ENCODE measurements around the gene MRGPRD. TPM values are rescaled to one million over a fixed set of nuclear protein-coding genes. Genes with fewer than 3 reads are reported as not detected.

The MRGPRD gene
- total and polyA plus RNA-seq, 2 donors (not counting 1 experiment from before 2014, with no cell fraction given) = not detected

DNA sequence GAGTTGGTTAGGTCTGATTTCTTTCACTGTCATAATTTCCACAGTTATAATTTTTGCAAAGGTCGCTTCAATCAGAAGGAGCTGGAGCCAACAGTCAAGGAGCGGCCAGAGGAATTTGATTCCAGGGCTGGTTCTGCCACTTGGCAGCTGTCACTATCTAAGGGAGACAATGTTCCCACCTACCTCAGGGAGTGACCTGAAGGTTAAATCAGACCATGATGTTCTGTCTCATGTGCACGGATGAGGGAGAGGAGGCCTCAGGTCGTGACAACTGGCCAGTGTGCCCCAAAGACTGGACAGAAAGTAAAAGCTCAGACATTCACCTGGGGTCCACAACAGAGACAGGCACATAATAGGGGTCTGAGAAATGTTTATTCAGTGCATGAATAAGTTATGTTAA is 7.6 kb downstream of the MRGPRD start:
- no peaks in the 10 kb centered on the region for H3K79me2 ChIP-seq (ENCODE audit: control insufficient read depth, insufficient read depth, low read length)
- no peak overlapping the region for H3K4me3 ChIP-seq (ENCODE audit: control extremely low read depth in 1 of 5, extremely low read depth in 1 of 5, insufficient read depth in 1 of 5, low read depth in 2 of 5, low read length in 4 of 5)
- no peak for DNase-seq
- Mint-ChIP-seq H3K4me3 (no peak overlapping the region), H3K9me3 (ENCODE audit: insufficient read depth) (no peaks in the 10 kb centered on the region), H3K27me3 (peaks cover 14% of the 10 kb centered on the region), H3K27ac (no peak overlapping the region), H3K4me1 (no peaks in the 10 kb centered on the region)
- CTCF ChIA-PET = no interaction called here
- peaks cover 0 to 13% (median 0%) of the 10 kb centered on the region in 3 donors for H3K9me3 ChIP-seq (ENCODE audit: control extremely low read depth in 1 of 3, control insufficient read depth in 2 of 3, insufficient read depth in 1 of 3, low read length in 2 of 3)
- H3K9ac ChIP-seq (ENCODE audit: low read length) = no peak overlapping the region
- intact Hi-C loops (cut with micrococcal nuclease) = no loop called here
- ATAC-seq (ENCODE audit: low read depth) = no peak
- H2AFZ ChIP-seq (ENCODE audit: insufficient read depth, low read depth, low read length, poor library complexity, severe bottlenecking) = no peak overlapping the region
- no peak for TF ChIP-seq EZH2 (IDR thresholded peaks at IDR 0.05; ENCODE audit: borderline replicate concordance, insufficient read depth, low read depth, low read length, poor library complexity, severe bottlenecking)
- TF ChIP-seq, protein P1, sequence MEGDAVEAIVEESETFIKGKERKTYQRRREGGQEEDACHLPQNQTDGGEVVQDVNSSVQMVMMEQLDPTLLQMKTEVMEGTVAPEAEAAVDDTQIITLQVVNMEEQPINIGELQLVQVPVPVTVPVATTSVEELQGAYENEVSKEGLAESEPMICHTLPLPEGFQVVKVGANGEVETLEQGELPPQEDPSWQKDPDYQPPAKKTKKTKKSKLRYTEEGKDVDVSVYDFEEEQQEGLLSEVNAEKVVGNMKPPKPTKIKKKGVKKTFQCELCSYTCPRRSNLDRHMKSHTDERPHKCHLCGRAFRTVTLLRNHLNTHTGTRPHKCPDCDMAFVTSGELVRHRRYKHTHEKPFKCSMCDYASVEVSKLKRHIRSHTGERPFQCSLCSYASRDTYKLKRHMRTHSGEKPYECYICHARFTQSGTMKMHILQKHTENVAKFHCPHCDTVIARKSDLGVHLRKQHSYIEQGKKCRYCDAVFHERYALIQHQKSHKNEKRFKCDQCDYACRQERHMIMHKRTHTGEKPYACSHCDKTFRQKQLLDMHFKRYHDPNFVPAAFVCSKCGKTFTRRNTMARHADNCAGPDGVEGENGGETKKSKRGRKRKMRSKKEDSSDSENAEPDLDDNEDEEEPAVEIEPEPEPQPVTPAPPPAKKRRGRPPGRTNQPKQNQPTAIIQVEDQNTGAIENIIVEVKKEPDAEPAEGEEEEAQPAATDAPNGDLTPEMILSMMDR (IDR thresholded peaks at IDR 0.05) = no peak
- H3K27me3 ChIP-seq (replicated peaks in 1 of 4; ENCODE audit: control extremely low read depth in 1 of 4, control insufficient read depth in 3 of 4, insufficient read depth in 4 of 4, low read length in 3 of 4) = peaks cover 0 to 3% (median 2%) of the 10 kb centered on the region in 4 experiments
- POLR2A ChIA-PET = no interaction called here
- H3K4me1 ChIP-seq (ENCODE audit: control insufficient read depth in 2 of 2, insufficient read depth in 2 of 2, low read length in 2 of 2) = no peaks in the 10 kb centered on the region
- no peak overlapping the region for H3K4me2 ChIP-seq (replicated peaks; ENCODE audit: low read depth, low read length, poor library complexity, severe bottlenecking)
- H4K20me1 ChIP-seq (ENCODE audit: control insufficient read depth, insufficient read depth, low read length, poor library complexity, severe bottlenecking) = no peaks in the 10 kb centered on the region
- no peak overlapping the region for H3K27ac ChIP-seq (ENCODE audit: low read length in 2 of 2)
- no peaks in the 10 kb centered on the region for H3K36me3 ChIP-seq (replicated peaks in 1 of 2; ENCODE audit: control extremely low read depth in 1 of 2, control insufficient read depth in 1 of 2, extremely low read depth in 1 of 2, insufficient read depth in 2 of 2, low read length in 1 of 2)
- 63% methylated on average over 2 of the region's 4 CpGs for WGBS (ENCODE audit: insufficient coverage)

DNA sequence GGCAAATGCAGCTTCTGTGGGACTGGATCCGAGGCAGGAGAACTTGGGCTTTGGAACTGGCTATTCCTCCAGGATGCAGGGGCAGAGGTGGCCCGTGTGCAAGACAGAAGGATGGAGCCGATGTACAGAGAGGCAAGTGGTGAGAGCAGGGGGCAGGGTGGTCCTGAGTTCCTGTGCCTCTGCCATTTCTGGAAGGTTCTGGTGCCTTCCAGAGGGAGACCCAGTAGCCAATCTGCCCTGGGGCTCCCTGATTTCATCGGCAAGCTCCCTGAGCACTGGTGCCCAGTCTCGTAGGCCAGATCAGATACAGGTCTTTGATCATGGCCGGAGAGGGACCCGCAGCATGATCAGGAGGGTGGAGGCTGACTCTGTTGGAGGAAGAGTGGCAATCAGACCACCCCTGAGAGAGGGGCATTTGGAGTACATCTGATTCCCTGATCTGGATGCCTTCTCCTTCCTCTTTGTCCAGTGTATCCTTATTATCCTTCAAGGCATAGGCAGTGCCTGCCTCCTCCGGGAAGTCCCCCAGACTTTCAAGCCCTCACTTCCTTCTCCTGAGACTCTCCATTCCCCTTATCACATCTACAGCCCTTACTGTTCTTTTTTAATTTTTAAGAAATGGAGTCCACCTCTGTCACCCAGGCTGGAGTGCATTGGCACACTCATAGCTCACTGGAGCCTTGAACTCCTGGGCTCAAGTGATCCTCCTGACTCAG is 9.7 kb downstream of the MRGPRD start:
- Histone ChIP-seq H3K4me3 (ENCODE audit: control extremely low read depth in 1 of 5, extremely low read depth in 1 of 5, insufficient read depth in 1 of 5, low read depth in 2 of 5, low read length in 4 of 5) (no peak overlapping the region), H4K20me1 (ENCODE audit: control insufficient read depth, insufficient read depth, low read length, poor library complexity, severe bottlenecking) (no peaks in the 10 kb centered on the region), H2AFZ (ENCODE audit: insufficient read depth, low read depth, low read length, poor library complexity, severe bottlenecking) (no peak overlapping the region), H3K27me3 (replicated peaks in 1 of 4; ENCODE audit: control extremely low read depth in 1 of 4, control insufficient read depth in 3 of 4, insufficient read depth in 4 of 4, low read length in 3 of 4) (peaks cover 0 to 6% (median 3%) of the 10 kb centered on the region in 4 experiments), H3K79me2 (ENCODE audit: control insufficient read depth, insufficient read depth, low read length) (no peaks in the 10 kb centered on the region), H3K9me3 (ENCODE audit: control extremely low read depth in 1 of 3, control insufficient read depth in 2 of 3, insufficient read depth in 1 of 3, low read length in 2 of 3) (peaks cover 0 to 13% (median 0%) of the 10 kb centered on the region in 3 donors), H3K4me1 (ENCODE audit: control insufficient read depth in 2 of 2, insufficient read depth in 2 of 2, low read length in 2 of 2) (no peaks in the 10 kb centered on the region), H3K4me2 (replicated peaks; ENCODE audit: low read depth, low read length, poor library complexity, severe bottlenecking) (no peak overlapping the region), H3K27ac (ENCODE audit: low read length in 2 of 2) (no peak overlapping the region), H3K36me3 (replicated peaks in 1 of 2; ENCODE audit: control extremely low read depth in 1 of 2, control insufficient read depth in 1 of 2, extremely low read depth in 1 of 2, insufficient read depth in 2 of 2, low read length in 1 of 2) (no peaks in the 10 kb centered on the region), H3K9ac (ENCODE audit: low read length) (no peak overlapping the region)
- ATAC-seq (ENCODE audit: low read depth) (no peak), DNase-seq (no peak)
- POLR2A ChIA-PET = no interaction called here
- H3K27me3 Mint-ChIP-seq = peaks cover 10% of the 10 kb centered on the region
- no peaks in the 10 kb centered on the region for H3K4me1 Mint-ChIP-seq
- intact Hi-C loops (cut with micrococcal nuclease) = no loop called here
- CTCF ChIA-PET = no interaction called here
- no peak overlapping the region for H3K27ac Mint-ChIP-seq
- no peaks in the 10 kb centered on the region for H3K9me3 Mint-ChIP-seq (ENCODE audit: insufficient read depth)
- no peak overlapping the region for H3K4me3 Mint-ChIP-seq
- 82% methylated on average over 8 of the region's 8 CpGs for WGBS (ENCODE audit: insufficient coverage)
- TF ChIP-seq, protein P1 (IDR thresholded peaks at IDR 0.05) = no peak
- no peak for TF ChIP-seq EZH2 (IDR thresholded peaks at IDR 0.05; ENCODE audit: borderline replicate concordance, insufficient read depth, low read depth, low read length, poor library complexity, severe bottlenecking)
